Measurements from ENCODE around the gene PRDM2.

PRDM2 gene

GRCh38 chr1:13732971-13733667 lies 33.1 kb downstream of the PRDM2 start:
- intact Hi-C loops (cut with DNase I) = no loop called here
- no peak for DNase-seq

- intact Hi-C loops (cut with DNase I) = no loop called here
- no peak for DNase-seq
Measured at GRCh38 chr1:13733711-13734110, 33.7 kb downstream of the PRDM2 start.

GRCh38 chr1:13735168-13735930 lies 35.4 kb downstream of the PRDM2 start:
- DNase-seq = peak in 8 of 10 donors; percentile 22 to 93 (median 50)
- intact Hi-C loops (cut with DNase I) = no loop called here

- intact Hi-C loops (cut with DNase I) = no loop called here
- DNase-seq = no peak
Measured at GRCh38 chr1:13737398-13737797, 37.4 kb downstream of the PRDM2 start.

- intact Hi-C loops (cut with DNase I) = no loop called here
Measured at GRCh38 chr1:13746342-13746741, 46.4 kb downstream of the PRDM2 start.

GRCh38 chr1:13748610-13749505 lies 48.9 kb downstream of the PRDM2 start:
- intact Hi-C loops (cut with DNase I) = loop anchor here (1.0 kb wide), 1 partner anchor 49 kb away; the partner anchor contains the start of gene PRDM2
- DNase-seq = peak; percentile 95 to 100 (median 98)

More at GRCh38 chr1:13746342-13746741, 46.4 kb downstream of the PRDM2 start:
- DNase-seq = no peak

GRCh38 chr1:13749543-13750341 lies 49.8 kb downstream of the PRDM2 start:
- intact Hi-C loops (cut with DNase I) = loop anchor here (1.0 kb wide), 1 partner anchor 49 kb away; the partner anchor contains the start of gene PRDM2
- DNase-seq = peak in 3 of 10 donors; percentile 81 to 90 (median 83)

- no peak for DNase-seq
- intact Hi-C loops (cut with DNase I) = no loop called here
Measured at GRCh38 chr1:13751458-13751871, 51.5 kb downstream of the PRDM2 start.

- intact Hi-C loops (cut with DNase I) = no loop called here
- DNase-seq = no peak
Measured at GRCh38 chr1:13751985-13752384, 52.0 kb downstream of the PRDM2 start.

- intact Hi-C loops (cut with DNase I) = no loop called here
- no peak for DNase-seq
Measured at GRCh38 chr1:13752852-13753251, 52.9 kb downstream of the PRDM2 start.

GRCh38 chr1:13753636-13754402 lies 53.8 kb downstream of the PRDM2 start:
- DNase-seq = peak in 1 of 10 donors; percentile 76
- intact Hi-C loops (cut with DNase I) = no loop called here

- peak in 1 of 10 donors; percentile 74 for DNase-seq
- intact Hi-C loops (cut with DNase I) = loop anchor here (5.0 kb wide), 1 partner anchor 53 kb away; no protein-coding TSS in a partner anchor
Measured at GRCh38 chr1:13754510-13755103, 54.6 kb downstream of the PRDM2 start.

- intact Hi-C loops (cut with DNase I) = loop anchor here (5.0 kb wide), 1 partner anchor 51 kb away; no protein-coding TSS in a partner anchor
- DNase-seq = no peak
Measured at GRCh38 chr1:13756557-13757315, 56.7 kb downstream of the PRDM2 start.

GRCh38 chr1:13757693-13758092 lies 57.7 kb downstream of the PRDM2 start:
- intact Hi-C loops (cut with DNase I) = loop anchor here (5.0 kb wide), 1 partner anchor 50 kb away; no protein-coding TSS in a partner anchor
- no peak for DNase-seq

GRCh38 chr1:13759072-13759471 lies 59.1 kb downstream of the PRDM2 start:
- no peak for DNase-seq
- intact Hi-C loops (cut with DNase I) = loop anchor here (5.0 kb wide), 1 partner anchor 48 kb away; no protein-coding TSS in a partner anchor

- intact Hi-C loops (cut with DNase I) = no loop called here
- no peak for DNase-seq
Measured at GRCh38 chr1:13760340-13760739, 60.4 kb downstream of the PRDM2 start.

- intact Hi-C loops (cut with DNase I) = no loop called here
- no peak for DNase-seq
Measured at GRCh38 chr1:13760921-13761320, 60.9 kb downstream of the PRDM2 start.

- intact Hi-C loops (cut with DNase I) = no loop called here
- no peak for DNase-seq
Measured at GRCh38 chr1:13761883-13762282, 61.9 kb downstream of the PRDM2 start.
